ENCODE results near the gene FXYD4. TPM values are rescaled to one million over a fixed set of nuclear protein-coding genes. Genes with fewer than 3 reads are reported as not detected.

The FXYD4 gene
- polyA plus RNA-seq, 1 donor, result not detected

DNA sequence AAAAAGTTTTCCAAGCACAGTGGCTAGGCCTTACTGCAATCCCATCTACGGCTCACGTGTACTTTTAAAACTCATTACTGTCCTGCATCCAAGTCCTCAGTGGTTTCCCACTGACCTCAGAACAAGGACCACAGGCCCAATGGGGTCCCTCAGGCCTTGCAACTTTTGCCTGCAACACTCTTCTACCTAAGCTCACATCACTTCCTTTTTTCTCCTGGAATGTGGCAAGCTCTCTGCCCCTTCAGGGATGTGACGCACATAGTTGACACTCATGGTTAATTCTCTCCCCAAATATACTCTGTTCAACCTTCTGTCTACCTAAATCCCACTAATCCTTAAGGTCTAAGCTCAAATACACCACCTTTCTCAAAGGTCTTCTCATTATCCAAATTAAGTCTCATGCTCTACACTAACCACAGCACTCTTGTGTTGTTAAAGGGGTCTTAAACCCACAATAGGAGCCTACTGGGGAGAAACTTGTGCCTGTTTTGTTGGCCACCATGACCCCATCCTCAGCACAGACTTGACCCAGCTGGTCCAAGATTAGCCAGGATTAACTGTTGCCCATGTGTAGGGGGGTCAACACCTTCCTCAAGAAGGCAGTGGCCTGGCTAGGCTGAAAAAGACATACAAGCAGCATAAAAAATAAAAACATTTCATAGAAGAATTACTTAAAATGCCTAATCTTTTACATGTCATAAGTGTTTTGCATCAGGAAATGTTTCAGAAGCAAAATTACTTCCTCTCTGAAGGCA lies 22.3 kb downstream of the FXYD4 start:
- no CpG with 5 or more reads among the region's 3 CpGs for WGBS (ENCODE audit: insufficient coverage, low lambda C conversion rate)

DNA sequence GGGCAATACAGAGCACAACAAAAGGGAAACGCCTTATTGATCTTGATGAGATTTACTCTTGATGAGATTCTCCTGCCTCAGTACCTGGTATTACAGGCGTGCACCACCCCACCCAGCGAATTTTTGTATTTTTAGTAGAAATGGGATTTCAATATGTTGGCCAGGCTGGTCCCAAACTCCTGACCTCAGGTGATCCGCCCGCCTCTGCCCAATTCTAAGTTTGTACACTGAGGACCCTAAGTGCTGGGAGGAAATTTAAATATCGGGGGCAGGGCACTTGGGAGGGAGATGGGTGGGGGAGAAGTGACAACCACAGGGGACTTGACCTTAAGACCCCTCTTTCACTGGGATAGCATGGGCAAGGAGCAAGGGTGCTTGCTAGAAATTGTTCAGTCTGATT lies 23.4 kb downstream of the FXYD4 start:
- H3K9me3 ChIP-seq (ENCODE audit: control insufficient read depth, low read depth, low read length), result no peaks in the 10 kb centered on the region
- no peaks in the 10 kb centered on the region for H3K27me3 ChIP-seq (ENCODE audit: control insufficient read depth, insufficient read depth, low read length)
- H3K36me3 ChIP-seq (ENCODE audit: control insufficient read depth, insufficient read depth, low read length), result peaks cover 57% of the 10 kb centered on the region
- no peak for DNase-seq
- H3K4me3 ChIP-seq (ENCODE audit: low read length), result peak overlapping the region; percentile 80
- H3K27ac ChIP-seq (ENCODE audit: low read length), result peak overlapping the region; percentile 100
- WGBS (ENCODE audit: insufficient coverage, low lambda C conversion rate), result 90% methylated on average over 2 of the region's 6 CpGs
- peaks cover 36% of the 10 kb centered on the region for H3K4me1 ChIP-seq (ENCODE audit: control insufficient read depth, insufficient read depth, low read length)

More for the DNA sequence above, 22.3 kb downstream of the FXYD4 start:
- Histone ChIP-seq H3K4me1 (ENCODE audit: control insufficient read depth, insufficient read depth, low read length) (peaks cover 27% of the 10 kb centered on the region), H3K9me3 (ENCODE audit: control insufficient read depth, low read depth, low read length) (no peaks in the 10 kb centered on the region), H3K27me3 (ENCODE audit: control insufficient read depth, insufficient read depth, low read length) (no peaks in the 10 kb centered on the region), H3K36me3 (ENCODE audit: control insufficient read depth, insufficient read depth, low read length) (peaks cover 60% of the 10 kb centered on the region), H3K4me3 (ENCODE audit: low read length) (no peak overlapping the region), H3K27ac (ENCODE audit: low read length) (no peak overlapping the region)
- no peak for DNase-seq

DNA sequence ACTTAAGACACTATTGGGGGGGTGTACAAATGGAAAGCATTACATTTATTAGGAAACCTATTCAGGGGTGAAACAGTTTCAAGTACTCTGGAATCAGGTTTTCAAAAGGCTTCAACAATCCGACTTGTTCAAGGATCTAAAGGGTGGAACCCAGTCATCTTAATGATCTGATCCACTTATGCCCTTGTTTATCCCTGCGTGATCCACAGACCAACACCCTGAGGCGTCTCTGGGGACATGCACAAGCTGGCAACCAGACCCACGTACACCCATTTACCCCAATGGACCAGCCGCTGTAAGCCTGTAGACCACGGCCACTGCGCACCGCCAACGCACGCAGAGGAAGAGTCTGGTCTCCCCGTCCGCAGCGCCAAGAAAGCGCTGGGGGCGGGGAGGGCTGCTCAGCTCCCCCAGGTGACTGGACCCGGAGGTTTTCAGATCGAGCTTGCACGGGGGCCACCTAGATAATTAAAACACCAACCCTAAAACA lies 24.2 kb downstream of the FXYD4 start:
- Histone ChIP-seq H3K27ac (ENCODE audit: low read length) (peak overlapping the region; percentile 100), H3K27me3 (ENCODE audit: control insufficient read depth, insufficient read depth, low read length) (no peaks in the 10 kb centered on the region), H3K4me1 (ENCODE audit: control insufficient read depth, insufficient read depth, low read length) (peaks cover 37% of the 10 kb centered on the region), H3K4me3 (ENCODE audit: low read length) (peak overlapping the region; percentile 80), H3K9me3 (ENCODE audit: control insufficient read depth, low read depth, low read length) (no peaks in the 10 kb centered on the region), H3K36me3 (ENCODE audit: control insufficient read depth, insufficient read depth, low read length) (peaks cover 51% of the 10 kb centered on the region)
- DNase-seq, result no peak
- WGBS (ENCODE audit: insufficient coverage, low lambda C conversion rate), result no CpG with 5 or more reads among the region's 18 CpGs

DNA sequence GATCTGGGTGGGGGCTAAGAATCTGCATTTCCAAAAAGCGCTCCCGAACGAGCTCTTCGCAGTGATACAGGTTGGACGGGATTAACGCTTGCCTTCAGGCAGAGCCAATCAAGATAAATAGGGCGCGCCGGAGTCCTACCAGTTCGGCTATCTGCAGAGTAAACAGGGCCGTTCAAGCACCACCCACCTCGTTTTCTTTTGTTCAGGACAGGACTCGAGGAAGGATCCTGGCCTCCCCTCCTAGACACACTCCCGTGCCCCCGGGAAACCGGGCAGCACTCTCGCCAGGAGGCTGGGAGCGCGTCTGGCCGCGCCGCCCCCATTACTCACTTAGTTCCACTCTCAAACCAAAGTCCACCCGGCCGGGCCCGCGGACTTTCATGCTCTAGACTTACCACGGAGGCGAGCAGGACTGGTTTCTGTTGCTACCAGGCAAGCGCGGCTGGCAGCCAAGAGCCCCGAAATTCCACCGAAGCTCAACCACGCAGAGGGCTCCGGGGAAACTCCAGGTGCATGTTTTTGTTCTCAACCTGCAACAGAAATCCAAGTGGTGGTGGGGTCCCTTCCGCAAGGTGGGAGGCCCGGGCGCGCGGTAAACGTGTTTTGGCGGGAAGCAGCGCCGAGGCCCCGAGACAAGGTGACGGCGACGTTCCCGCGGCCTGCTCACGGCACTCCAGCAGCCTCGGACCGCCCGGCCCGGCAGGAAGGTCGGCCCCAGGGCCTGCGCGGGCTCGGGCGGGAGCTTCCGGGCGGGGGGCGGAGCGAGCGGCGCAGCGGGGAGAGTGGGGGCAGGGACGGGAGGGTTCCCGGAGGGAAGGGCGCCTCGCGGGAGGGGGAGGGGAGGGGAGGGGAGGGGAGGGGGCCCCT lies 24.9 kb downstream of the FXYD4 start:
- H3K36me3 ChIP-seq (ENCODE audit: control insufficient read depth, insufficient read depth, low read length), result peaks cover 44% of the 10 kb centered on the region
- no peaks in the 10 kb centered on the region for H3K27me3 ChIP-seq (ENCODE audit: control insufficient read depth, insufficient read depth, low read length)
- peak overlapping the region; percentile 100 for H3K27ac ChIP-seq (ENCODE audit: low read length)
- H3K9me3 ChIP-seq (ENCODE audit: control insufficient read depth, low read depth, low read length), result no peaks in the 10 kb centered on the region
- H3K4me1 ChIP-seq (ENCODE audit: control insufficient read depth, insufficient read depth, low read length), result peaks cover 36% of the 10 kb centered on the region
- WGBS (ENCODE audit: insufficient coverage, low lambda C conversion rate), result no CpG with 5 or more reads among the region's 71 CpGs
- DNase-seq, result peak; percentile 76 to 91
- H3K4me3 ChIP-seq (ENCODE audit: low read length), result peak overlapping the region; percentile 80

DNA sequence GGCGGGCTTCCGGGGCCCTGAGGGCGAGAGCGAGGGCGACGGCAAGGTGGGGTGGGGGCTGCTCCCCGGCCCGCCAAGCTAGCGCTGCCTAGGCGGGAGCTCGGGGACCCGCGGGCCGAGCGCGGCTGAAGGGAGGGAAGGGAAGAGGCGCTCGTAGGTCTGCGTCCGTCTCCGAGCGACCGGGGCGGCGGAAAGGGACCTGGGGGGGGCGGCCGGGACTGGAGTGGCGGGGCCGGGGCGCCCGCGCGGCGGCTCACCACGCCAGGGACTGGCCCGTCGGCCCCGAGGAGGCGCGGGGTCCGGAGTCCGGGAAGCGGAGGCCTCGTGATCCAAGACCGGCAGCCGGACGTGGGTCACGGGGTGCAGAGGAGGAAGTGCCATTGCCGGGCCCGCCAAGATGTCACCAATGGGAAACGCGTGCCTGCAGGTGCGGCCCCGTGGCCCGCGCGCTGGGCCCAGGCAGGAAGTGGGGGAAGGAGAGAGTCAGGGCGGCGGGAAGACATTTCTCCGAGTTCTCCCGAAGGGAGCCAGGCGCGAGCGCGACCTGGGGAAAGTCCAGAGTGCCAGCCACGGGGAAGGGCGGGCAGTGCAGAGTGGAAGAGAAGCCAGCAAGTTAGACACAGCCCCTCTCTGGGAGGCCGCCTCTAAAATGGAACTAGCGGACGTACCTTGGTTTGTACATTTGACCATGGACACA lies 25.6 kb downstream of the FXYD4 start:
- DNase-seq, result peak; percentile 96 to 98
- Histone ChIP-seq H3K4me1 (ENCODE audit: control insufficient read depth, insufficient read depth, low read length) (peaks cover 35% of the 10 kb centered on the region), H3K27me3 (ENCODE audit: control insufficient read depth, insufficient read depth, low read length) (no peaks in the 10 kb centered on the region), H3K27ac (ENCODE audit: low read length) (peak overlapping the region; percentile 100), H3K9me3 (ENCODE audit: control insufficient read depth, low read depth, low read length) (no peaks in the 10 kb centered on the region), H3K4me3 (ENCODE audit: low read length) (peak overlapping the region; percentile 80), H3K36me3 (ENCODE audit: control insufficient read depth, insufficient read depth, low read length) (peaks cover 40% of the 10 kb centered on the region)
- WGBS (ENCODE audit: insufficient coverage, low lambda C conversion rate), result no CpG with 5 or more reads among the region's 70 CpGs

DNA sequence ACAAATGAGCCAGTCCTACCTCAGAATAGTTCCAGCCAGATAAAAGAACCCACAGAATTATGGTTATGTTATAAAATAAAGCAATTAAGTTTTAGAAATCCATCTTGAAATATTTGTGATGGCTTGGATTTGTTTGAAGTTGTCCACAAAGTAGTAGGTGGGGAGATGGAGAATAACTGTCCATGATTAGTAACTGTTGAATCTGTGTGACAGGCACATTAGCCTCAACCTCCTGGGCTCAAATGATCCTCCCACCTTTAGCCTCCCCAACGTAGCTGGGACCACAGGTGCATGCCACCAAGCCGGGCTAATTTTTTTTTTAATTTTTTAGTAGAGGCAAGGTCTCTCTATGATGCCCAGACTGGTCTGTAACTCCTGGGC lies 27.5 kb downstream of the FXYD4 start:
- no peak overlapping the region for H3K4me3 ChIP-seq (ENCODE audit: low read length)
- peaks cover 29% of the 10 kb centered on the region for H3K4me1 ChIP-seq (ENCODE audit: control insufficient read depth, insufficient read depth, low read length)
- DNase-seq, result no peak
- H3K27ac ChIP-seq (ENCODE audit: low read length), result peak overlapping the region; percentile 100
- WGBS (ENCODE audit: insufficient coverage, low lambda C conversion rate), result no CpG with 5 or more reads among the region's 2 CpGs
- H3K27me3 ChIP-seq (ENCODE audit: control insufficient read depth, insufficient read depth, low read length), result no peaks in the 10 kb centered on the region
- H3K9me3 ChIP-seq (ENCODE audit: control insufficient read depth, low read depth, low read length), result no peaks in the 10 kb centered on the region
- peaks cover 25% of the 10 kb centered on the region for H3K36me3 ChIP-seq (ENCODE audit: control insufficient read depth, insufficient read depth, low read length)

DNA sequence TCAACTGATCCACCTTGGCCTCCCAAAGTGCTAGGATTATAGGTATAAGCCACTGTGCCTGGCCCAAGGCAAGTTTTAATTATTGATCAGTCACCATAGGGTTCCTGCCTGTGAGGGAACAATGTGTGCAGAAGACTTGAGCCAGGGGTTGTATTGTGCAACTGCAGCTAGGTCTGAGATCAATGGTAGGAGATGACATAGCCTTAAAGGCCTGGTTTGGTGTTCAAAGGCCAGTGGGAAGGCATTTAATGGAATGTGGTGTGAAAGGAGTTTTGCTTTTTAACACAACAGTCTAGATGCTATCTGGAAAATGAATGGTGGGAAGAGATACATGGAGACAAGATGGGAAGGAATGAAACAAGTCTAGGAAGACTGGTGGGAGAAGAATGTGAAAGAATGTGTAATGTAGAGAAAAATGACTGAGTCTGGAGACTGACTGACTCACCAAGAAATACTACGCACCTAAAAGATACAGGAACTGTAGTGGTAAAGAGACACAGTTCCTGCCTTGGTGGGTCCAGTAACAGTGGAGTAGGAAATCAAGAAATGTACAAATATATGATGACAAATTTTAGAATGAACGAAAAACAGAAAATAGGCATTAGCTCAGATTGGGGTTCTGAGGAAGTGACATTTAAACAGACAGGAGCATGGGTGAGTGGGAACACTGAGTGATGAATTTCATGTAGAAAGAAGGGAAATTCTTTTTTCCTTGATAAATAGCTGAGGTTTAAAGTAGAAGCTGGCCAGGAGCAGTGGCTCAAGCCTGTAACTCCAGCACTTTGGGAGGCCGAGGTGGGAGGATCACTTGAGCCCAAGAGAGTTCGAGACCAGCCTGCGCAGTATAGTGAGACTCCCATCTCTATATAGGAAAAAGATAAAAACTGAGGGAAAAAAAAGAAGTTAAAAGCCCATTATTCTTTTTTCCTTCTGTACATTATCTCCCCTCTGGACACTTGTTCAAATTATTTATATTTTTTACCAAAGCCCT lies 28.2 kb downstream of the FXYD4 start:
- Histone ChIP-seq H3K9me3 (ENCODE audit: control insufficient read depth, low read depth, low read length) (no peaks in the 10 kb centered on the region), H3K27ac (ENCODE audit: low read length) (peak overlapping the region; percentile 100), H3K4me1 (ENCODE audit: control insufficient read depth, insufficient read depth, low read length) (peaks cover 33% of the 10 kb centered on the region), H3K4me3 (ENCODE audit: low read length) (no peak overlapping the region), H3K36me3 (ENCODE audit: control insufficient read depth, insufficient read depth, low read length) (peaks cover 18% of the 10 kb centered on the region), H3K27me3 (ENCODE audit: control insufficient read depth, insufficient read depth, low read length) (no peaks in the 10 kb centered on the region)
- no CpG with 5 or more reads among the region's 5 CpGs for WGBS (ENCODE audit: insufficient coverage, low lambda C conversion rate)
- DNase-seq, result peak; percentile 61 to 81

DNA sequence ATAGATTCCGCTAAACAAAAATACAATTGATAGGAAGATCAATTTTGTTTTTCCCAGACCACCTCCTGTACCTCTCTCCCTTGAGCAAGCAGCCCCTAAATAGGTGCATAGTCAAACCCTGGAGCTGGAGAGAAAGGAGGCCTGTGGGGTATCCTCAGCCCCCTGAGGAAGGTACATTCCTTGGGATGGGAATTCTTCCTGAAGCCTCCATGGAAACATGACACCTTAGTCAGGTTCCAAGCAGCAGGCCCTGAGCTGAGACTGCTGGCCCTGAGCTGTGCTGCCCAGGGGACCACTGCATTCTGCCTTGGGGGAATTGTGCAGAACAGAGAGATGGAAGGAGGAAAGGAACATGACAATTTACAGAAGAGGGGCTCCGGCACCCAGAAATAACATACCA lies 30.2 kb downstream of the FXYD4 start:
- Histone ChIP-seq H3K9me3 (ENCODE audit: control insufficient read depth, low read depth, low read length) (no peaks in the 10 kb centered on the region), H3K36me3 (ENCODE audit: control insufficient read depth, insufficient read depth, low read length) (peaks cover 15% of the 10 kb centered on the region), H3K4me1 (ENCODE audit: control insufficient read depth, insufficient read depth, low read length) (peaks cover 35% of the 10 kb centered on the region), H3K27me3 (ENCODE audit: control insufficient read depth, insufficient read depth, low read length) (no peaks in the 10 kb centered on the region), H3K4me3 (ENCODE audit: low read length) (no peak overlapping the region), H3K27ac (ENCODE audit: low read length) (no peak overlapping the region)
- WGBS (ENCODE audit: insufficient coverage, low lambda C conversion rate), result 100% methylated on average over 1 of the region's 2 CpGs
- DNase-seq, result no peak

DNA sequence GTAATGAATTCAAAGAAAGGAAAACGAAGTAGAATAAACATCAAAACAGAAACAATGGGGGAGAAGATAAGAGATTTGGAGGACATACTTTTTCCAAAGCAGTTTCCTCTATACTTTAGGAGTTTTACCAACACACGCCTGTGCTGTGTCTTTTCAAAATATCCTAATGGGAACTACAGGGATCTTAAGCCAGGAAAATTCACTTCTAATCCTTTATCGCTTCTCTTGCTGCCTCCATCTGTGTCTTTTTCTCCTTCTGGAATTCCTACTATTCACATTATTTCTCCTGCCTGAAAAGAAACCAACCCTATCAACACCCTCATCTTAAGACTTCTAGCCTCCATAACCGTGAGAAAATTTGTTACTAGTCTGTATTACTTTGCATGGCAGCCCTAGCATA lies 30.7 kb downstream of the FXYD4 start:
- WGBS (ENCODE audit: insufficient coverage, low lambda C conversion rate), result 62% methylated on average over 2 of the region's 4 CpGs
- H3K36me3 ChIP-seq (ENCODE audit: control insufficient read depth, insufficient read depth, low read length), result peaks cover 15% of the 10 kb centered on the region
- no peak overlapping the region for H3K27ac ChIP-seq (ENCODE audit: low read length)
- peaks cover 35% of the 10 kb centered on the region for H3K4me1 ChIP-seq (ENCODE audit: control insufficient read depth, insufficient read depth, low read length)
- no peak for DNase-seq
- H3K27me3 ChIP-seq (ENCODE audit: control insufficient read depth, insufficient read depth, low read length), result no peaks in the 10 kb centered on the region
- H3K4me3 ChIP-seq (ENCODE audit: low read length), result no peak overlapping the region
- no peaks in the 10 kb centered on the region for H3K9me3 ChIP-seq (ENCODE audit: control insufficient read depth, low read depth, low read length)

All from large intestine (tissue), 3 donors.